ENCODE measurements around the gene NRF1. TPM values are rescaled to one million over a fixed set of nuclear protein-coding genes. Genes with fewer than 3 reads are reported as not detected.

The NRF1 gene
- total and polyA plus RNA-seq, 9 donors, result 11.5 to 33.5 (median 21.7) TPM

- Histone ChIP-seq H3K4me1 (ENCODE audit: insufficient read depth) (peaks cover 5% of the 10 kb centered on the region), H3K27me3 (peaks cover 4% of the 10 kb centered on the region), H3K27ac (no peak overlapping the region), H3K36me3 (no peaks in the 10 kb centered on the region), H3K4me3 (no peak overlapping the region), H3K9me3 (no peaks in the 10 kb centered on the region)
- intact Hi-C loops (cut with DNase I), result no loop called here
- TF ChIP-seq POLR2A (IDR thresholded peaks at IDR 0.05), result no peak
- TF ChIP-seq EP300 (IDR thresholded peaks at IDR 0.05), result no peak
- DNase-seq, result no peak
- WGBS, 3 donors, result 84 to 85% (median 85%) methylated on average over 12 of the region's 12 CpGs
These were observed 164.3 kb downstream of the NRF1 start for GRCh38 chr7:129775695-129776361.

GRCh38 chr7:129776362-129776722 lies 164.8 kb downstream of the NRF1 start:
- 97 to 100% (median 100%) methylated on average over 1 of the region's 1 CpG for WGBS, 3 donors
- no peak overlapping the region for H3K4me3 ChIP-seq
- H3K36me3 ChIP-seq, result no peaks in the 10 kb centered on the region
- no peak for DNase-seq
- H3K27me3 ChIP-seq, result peaks cover 4% of the 10 kb centered on the region
- intact Hi-C loops (cut with DNase I), result no loop called here
- H3K4me1 ChIP-seq (ENCODE audit: insufficient read depth), result peaks cover 5% of the 10 kb centered on the region
- no peak for TF ChIP-seq EP300 (IDR thresholded peaks at IDR 0.05)
- TF ChIP-seq POLR2A (IDR thresholded peaks at IDR 0.05), result no peak
- no peak for TF ChIP-seq CTCF (IDR thresholded peaks at IDR 0.05)
- no peak overlapping the region for H3K27ac ChIP-seq
- no peaks in the 10 kb centered on the region for H3K9me3 ChIP-seq

- Histone ChIP-seq H3K36me3 (no peaks in the 10 kb centered on the region), H3K4me1 (ENCODE audit: insufficient read depth) (peaks cover 5% of the 10 kb centered on the region), H3K4me3 (no peak overlapping the region), H3K27me3 (peaks cover 10% of the 10 kb centered on the region), H3K27ac (no peak overlapping the region), H3K9me3 (no peaks in the 10 kb centered on the region)
- no peak for DNase-seq
- 78 to 95% (median 84%) methylated on average over 19 of the region's 19 CpGs for WGBS, 3 donors
- intact Hi-C loops (cut with DNase I), result no loop called here
- TF ChIP-seq EP300 (IDR thresholded peaks at IDR 0.05) (no peak), POLR2A (IDR thresholded peaks at IDR 0.05) (no peak), CTCF (IDR thresholded peaks at IDR 0.05) (no peak)
These were observed 165.8 kb downstream of the NRF1 start for GRCh38 chr7:129777195-129777844.

DNA sequence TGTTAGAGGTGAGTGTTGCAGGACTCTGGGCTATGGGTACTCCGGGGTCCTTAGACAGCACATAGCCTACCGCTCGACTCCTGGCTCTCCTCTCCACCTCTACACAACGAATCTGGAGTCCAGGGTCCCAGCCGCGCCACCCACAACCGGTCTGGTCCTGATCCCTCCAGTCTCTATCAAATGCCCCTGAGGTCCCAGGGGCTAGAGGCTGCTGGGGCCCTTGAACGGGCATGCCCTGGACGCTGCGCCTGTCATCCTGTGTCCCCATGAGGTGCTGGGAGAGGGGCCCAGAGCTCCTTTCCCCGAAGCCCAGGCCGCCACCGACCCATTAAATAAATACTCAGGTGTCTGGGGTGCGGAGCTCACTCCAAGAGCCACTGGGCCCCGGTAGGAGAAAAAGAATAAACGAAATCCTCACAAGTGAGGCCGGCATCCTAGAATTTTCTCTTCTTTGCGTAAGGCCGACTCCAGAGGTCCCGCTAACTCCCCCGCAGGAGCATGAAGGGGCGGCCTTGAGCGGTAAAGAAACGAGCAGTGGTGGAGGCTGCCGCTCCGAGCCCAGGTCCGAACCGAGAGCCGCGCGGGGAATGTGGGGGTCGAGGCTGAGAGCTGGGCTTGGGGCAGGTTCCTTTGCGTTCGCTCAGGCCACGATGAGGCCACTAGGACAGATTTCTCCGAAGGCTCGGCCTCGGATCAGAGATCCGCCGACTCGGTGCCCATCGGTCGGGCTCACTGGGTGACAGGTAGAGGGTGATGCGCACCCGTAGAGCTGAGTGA lies 166.7 kb downstream of the NRF1 start:
- Histone ChIP-seq H3K27me3 (peaks cover 14% of the 10 kb centered on the region), H3K36me3 (no peaks in the 10 kb centered on the region), H3K9me3 (no peaks in the 10 kb centered on the region), H3K4me1 (ENCODE audit: insufficient read depth) (peaks cover 5% of the 10 kb centered on the region), H3K4me3 (no peak overlapping the region), H3K27ac (no peak overlapping the region)
- TF ChIP-seq POLR2A (IDR thresholded peaks at IDR 0.05) (no peak), CTCF (IDR thresholded peaks at IDR 0.05) (no peak), EP300 (IDR thresholded peaks at IDR 0.05) (no peak)
- intact Hi-C loops (cut with DNase I), result no loop called here
- 20 to 25% (median 20%) methylated on average over 45 of the region's 45 CpGs for WGBS, 3 donors
- no peak for DNase-seq

All from ovary (tissue), 9 donors.